ENCODE data around the gene CORO2B.

CORO2B gene

GRCh38 chr15:68609629-68610028, 30.8 kb downstream of the CORO2B start:
- no peak for DNase-seq
- H3K27ac ChIP-seq (ENCODE audit: low read length) = no peak overlapping the region
- no peaks in the 10 kb centered on the region for H3K36me3 ChIP-seq (replicated peaks; ENCODE audit: insufficient read depth, low read length)
- H3K27me3 ChIP-seq (replicated peaks; ENCODE audit: insufficient read depth, low read length) = no peaks in the 10 kb centered on the region
- no peak overlapping the region for H3K4me2 ChIP-seq (ENCODE audit: low read depth, low read length)
- no peaks in the 10 kb centered on the region for H3F3A ChIP-seq (ENCODE audit: insufficient read depth, low read length)
- H3K9me2 ChIP-seq (replicated peaks; ENCODE audit: insufficient read depth, low read length) = no peaks in the 10 kb centered on the region
- no peaks in the 10 kb centered on the region for H3K79me2 ChIP-seq (ENCODE audit: low read length)
- no peak overlapping the region for H2AFZ ChIP-seq (ENCODE audit: low read length)
- no peak overlapping the region for H3K4me3 ChIP-seq (ENCODE audit: low read length)
- H4K20me1 ChIP-seq (ENCODE audit: insufficient read depth, low read length) = no peaks in the 10 kb centered on the region
- H3K9me3 ChIP-seq (replicated peaks; ENCODE audit: insufficient read depth, low read length) = no peaks in the 10 kb centered on the region
- no peaks in the 10 kb centered on the region for H3K4me1 ChIP-seq (ENCODE audit: low read length)
- TF ChIP-seq EZH2 (optimal IDR thresholded peaks at IDR 0.05; ENCODE audit: low read depth, low read length) (no peak), CTCF (IDR thresholded peaks at IDR 0.05; ENCODE audit: low read length) (no peak), EZH2phosphoT487 (IDR thresholded peaks at IDR 0.05; ENCODE audit: low read length) (no peak)
- H3K9ac ChIP-seq (ENCODE audit: low read length) = no peak overlapping the region

- no peak overlapping the region for H2AFZ ChIP-seq (ENCODE audit: low read length)
- no peak overlapping the region for H3K27ac ChIP-seq (ENCODE audit: low read length)
- H3K4me2 ChIP-seq (ENCODE audit: low read depth, low read length) = no peak overlapping the region
- TF ChIP-seq CTCF (IDR thresholded peaks at IDR 0.05; ENCODE audit: low read length) (no peak), EZH2 (optimal IDR thresholded peaks at IDR 0.05; ENCODE audit: low read depth, low read length) (no peak), EZH2phosphoT487 (IDR thresholded peaks at IDR 0.05; ENCODE audit: low read length) (no peak)
- H3K9me3 ChIP-seq (replicated peaks; ENCODE audit: insufficient read depth, low read length) = no peaks in the 10 kb centered on the region
- no peaks in the 10 kb centered on the region for H3K27me3 ChIP-seq (replicated peaks; ENCODE audit: insufficient read depth, low read length)
- H4K20me1 ChIP-seq (ENCODE audit: insufficient read depth, low read length) = no peaks in the 10 kb centered on the region
- H3K79me2 ChIP-seq (ENCODE audit: low read length) = no peaks in the 10 kb centered on the region
- no peak for DNase-seq
- H3K4me3 ChIP-seq (ENCODE audit: low read length) = no peak overlapping the region
- H3K36me3 ChIP-seq (replicated peaks; ENCODE audit: insufficient read depth, low read length) = no peaks in the 10 kb centered on the region
- no peaks in the 10 kb centered on the region for H3K4me1 ChIP-seq (ENCODE audit: low read length)
- H3K9ac ChIP-seq (ENCODE audit: low read length) = no peak overlapping the region
- H3F3A ChIP-seq (ENCODE audit: insufficient read depth, low read length) = no peaks in the 10 kb centered on the region
- no peaks in the 10 kb centered on the region for H3K9me2 ChIP-seq (replicated peaks; ENCODE audit: insufficient read depth, low read length)
Measured at GRCh38 chr15:68610825-68611224, 32.0 kb downstream of the CORO2B start.

GRCh38 chr15:68612503-68612902, 33.7 kb downstream of the CORO2B start:
- Histone ChIP-seq H2AFZ (ENCODE audit: low read length) (no peak overlapping the region), H3K4me1 (ENCODE audit: low read length) (no peaks in the 10 kb centered on the region), H4K20me1 (ENCODE audit: insufficient read depth, low read length) (no peaks in the 10 kb centered on the region), H3K4me2 (ENCODE audit: low read depth, low read length) (no peak overlapping the region), H3K9ac (ENCODE audit: low read length) (no peak overlapping the region), H3K27me3 (replicated peaks; ENCODE audit: insufficient read depth, low read length) (no peaks in the 10 kb centered on the region), H3F3A (ENCODE audit: insufficient read depth, low read length) (no peaks in the 10 kb centered on the region), H3K27ac (ENCODE audit: low read length) (no peak overlapping the region), H3K79me2 (ENCODE audit: low read length) (no peaks in the 10 kb centered on the region), H3K9me2 (replicated peaks; ENCODE audit: insufficient read depth, low read length) (no peaks in the 10 kb centered on the region), H3K4me3 (ENCODE audit: low read length) (no peak overlapping the region), H3K36me3 (replicated peaks; ENCODE audit: insufficient read depth, low read length) (no peaks in the 10 kb centered on the region), H3K9me3 (replicated peaks; ENCODE audit: insufficient read depth, low read length) (no peaks in the 10 kb centered on the region)
- TF ChIP-seq CTCF (IDR thresholded peaks at IDR 0.05; ENCODE audit: low read length) = no peak
- no peak for TF ChIP-seq EZH2 (optimal IDR thresholded peaks at IDR 0.05; ENCODE audit: low read depth, low read length)
- no peak for TF ChIP-seq EZH2phosphoT487 (IDR thresholded peaks at IDR 0.05; ENCODE audit: low read length)
- no peak for DNase-seq
